SIG-M5 treated with dmso at 0.1 percent for 504 hours (cell line): ENCODE measurements around the gene FBXO27.
"Not testable (repeated sequence)": the region's sequence is repeated elsewhere in the genome, so short reads cannot be mapped to it uniquely, and the experiment has no call there.

ENCODE experiments used
- DNase-seq: peaks from one replicate; lab custom pipeline; 2025; ENCODE audit not compliant: unreplicated experiment; lab: John Stamatoyannopoulos, UW

Gene FBXO27

GRCh38 chr19:38989066-38989605, 43.2 kb downstream of the FBXO27 start:
- no peak for DNase-seq

DNA sequence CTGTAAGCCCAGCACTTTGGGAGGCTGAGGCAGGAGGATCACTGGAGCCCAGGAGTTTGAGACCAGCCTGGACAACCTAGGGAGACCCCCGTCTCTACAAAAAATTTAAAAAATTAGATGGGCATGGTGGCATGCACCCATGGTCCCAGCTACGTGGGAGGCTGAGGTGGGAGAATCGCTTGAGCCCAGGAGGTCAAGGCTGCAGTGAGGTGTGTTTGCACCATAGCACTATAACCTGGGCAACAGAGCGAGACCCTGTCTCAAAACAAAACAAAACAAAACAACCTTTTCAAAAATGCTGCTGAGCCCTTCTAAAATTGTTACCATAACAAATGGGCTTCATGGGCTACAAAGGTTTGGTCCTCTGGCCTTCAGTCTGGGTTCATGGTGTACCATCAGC, 43.7 kb downstream of the FBXO27 start:
- DNase-seq = not testable (repeated sequence)

DNA sequence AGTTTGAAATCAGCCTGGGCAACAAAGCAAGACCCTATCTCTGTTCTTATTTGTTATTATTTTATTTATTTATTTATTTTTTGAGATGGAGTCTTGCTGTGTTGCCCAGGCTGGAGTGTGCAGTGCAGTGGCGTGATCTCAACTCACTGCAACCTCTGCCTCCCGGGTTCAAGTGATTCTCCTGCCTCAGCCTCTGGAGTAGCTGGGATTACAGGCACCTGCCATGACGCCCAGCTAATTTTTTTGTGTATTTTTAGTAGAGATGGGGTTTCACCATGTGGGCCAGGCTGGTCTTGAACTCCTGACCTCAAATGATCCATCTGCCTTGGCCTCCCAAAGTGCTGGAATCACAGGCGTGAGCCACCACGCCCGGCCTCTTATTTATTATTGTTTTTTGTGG, 44.6 kb downstream of the FBXO27 start:
- not testable (repeated sequence) for DNase-seq

GRCh38 chr19:38985262-38985661, 47.1 kb downstream of the FBXO27 start:
- no peak for DNase-seq

DNA sequence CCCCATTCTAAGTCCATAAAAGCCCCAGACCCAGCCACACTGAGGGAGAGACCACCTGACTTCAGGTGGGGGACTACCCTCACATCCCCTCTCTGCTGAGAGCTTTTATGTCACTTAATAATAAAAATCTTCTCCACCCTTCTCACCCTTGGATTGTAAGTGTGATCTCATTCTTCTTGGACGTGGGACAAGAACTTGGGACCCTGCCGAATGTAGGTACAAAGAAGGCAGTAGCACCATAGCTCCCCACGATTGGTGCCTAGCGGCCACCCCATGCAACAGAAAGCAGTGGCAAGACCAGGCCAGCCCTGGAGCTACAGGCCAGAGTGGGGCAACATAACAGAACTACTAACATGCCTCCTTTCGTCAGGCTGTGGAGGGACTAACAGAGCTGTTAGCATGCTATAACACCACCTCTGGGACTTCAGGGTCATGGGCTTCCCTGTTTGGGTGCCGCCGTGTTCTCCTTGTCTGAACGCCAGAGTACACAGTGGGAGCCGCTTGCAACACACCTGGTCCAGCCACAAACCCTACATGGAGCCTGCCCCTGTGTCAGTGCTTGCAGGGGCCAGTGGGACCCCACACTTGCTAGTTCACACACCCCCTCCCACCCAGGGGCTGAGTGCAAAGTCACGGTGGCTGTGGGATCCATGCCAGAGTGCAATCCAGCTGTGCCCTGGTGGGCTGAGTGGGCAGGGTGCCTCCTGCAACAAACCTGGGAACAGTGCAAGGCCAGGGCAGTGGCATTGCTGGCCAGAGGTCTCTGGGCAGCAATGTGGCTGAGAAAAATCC, 51.6 kb downstream of the FBXO27 start:
- no peak for DNase-seq

DNA sequence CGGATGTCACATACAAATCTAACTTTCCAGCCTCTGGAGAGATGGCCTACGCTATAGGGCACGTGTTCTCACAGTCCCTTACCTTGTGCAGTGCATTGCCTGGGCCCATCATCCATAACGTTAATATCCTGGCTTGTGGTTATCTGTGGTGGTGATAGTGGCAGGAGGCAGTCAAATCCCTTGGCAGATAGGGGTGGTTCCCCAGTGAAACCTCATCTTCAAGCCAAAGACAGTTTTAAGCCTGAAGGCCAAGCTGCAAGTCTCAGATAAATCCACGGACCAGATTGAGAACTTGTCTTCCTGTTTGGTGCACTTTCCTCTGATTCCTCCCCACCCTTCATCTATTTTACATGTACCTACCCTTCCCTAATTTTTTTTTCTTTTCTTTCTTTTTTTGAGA, 52.5 kb downstream of the FBXO27 start:
- no peak for DNase-seq

DNA sequence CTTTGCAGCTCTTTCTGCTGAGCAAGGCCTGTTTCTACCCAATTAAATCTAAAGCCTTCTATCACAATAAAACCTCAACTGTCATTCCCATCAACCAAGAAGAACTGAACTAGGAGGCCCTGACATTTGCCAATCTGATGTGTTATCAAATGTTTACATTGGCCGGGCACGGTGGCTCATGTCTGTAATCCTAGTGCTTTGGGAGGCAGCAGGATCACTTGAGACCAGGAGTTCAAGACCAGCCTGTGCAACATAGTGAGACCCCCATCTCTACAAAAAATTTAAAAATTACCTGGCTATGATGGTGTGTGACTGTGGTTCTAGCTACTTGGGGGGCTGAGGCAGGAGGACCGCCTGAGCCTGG, 54.0 kb downstream of the FBXO27 start:
- no peak for DNase-seq

DNA sequence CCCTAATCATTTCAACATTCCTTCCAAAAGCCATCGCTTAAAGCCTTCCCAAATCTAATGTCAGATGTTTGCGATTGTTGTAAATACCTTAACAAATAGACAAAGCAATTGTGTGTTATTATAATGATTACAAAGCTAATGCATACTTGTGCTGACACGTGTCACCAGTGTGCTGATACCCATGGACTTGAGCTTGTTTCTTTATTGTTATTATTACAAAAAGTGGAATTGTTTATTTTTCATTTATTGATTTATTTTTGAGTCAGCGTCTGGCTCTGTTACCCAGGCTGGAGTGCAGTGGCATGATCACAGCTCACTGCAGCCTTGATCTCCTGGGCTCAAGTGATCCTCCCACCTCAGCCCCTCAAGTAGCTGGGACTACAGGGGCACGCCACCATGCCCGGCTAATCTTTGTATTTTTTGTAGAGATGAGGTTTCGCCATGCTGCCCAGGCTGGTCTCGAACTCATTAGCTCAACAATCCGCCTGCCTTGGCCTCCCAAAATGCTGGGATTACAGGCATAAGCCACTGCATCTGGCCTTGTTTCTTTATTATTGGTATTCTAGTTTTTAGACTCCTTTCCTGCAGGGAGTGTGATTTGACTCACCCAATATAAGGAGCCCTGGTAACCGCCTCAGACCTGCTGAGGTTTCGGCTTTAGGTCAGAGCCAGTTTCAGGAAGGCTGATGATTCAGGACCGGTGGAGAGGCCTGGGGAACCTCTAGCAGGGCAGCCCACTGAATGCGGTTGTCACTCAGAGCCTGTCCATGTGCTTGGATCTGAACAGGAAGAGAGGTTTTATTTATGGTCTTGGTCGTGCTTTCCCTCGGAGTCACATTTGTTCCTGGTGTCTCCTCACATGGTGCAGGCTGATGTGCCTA, 54.7 kb downstream of the FBXO27 start:
- no peak for DNase-seq

GRCh38 chr19:38975861-38976271, 56.5 kb downstream of the FBXO27 start:
- DNase-seq = no peak

DNA sequence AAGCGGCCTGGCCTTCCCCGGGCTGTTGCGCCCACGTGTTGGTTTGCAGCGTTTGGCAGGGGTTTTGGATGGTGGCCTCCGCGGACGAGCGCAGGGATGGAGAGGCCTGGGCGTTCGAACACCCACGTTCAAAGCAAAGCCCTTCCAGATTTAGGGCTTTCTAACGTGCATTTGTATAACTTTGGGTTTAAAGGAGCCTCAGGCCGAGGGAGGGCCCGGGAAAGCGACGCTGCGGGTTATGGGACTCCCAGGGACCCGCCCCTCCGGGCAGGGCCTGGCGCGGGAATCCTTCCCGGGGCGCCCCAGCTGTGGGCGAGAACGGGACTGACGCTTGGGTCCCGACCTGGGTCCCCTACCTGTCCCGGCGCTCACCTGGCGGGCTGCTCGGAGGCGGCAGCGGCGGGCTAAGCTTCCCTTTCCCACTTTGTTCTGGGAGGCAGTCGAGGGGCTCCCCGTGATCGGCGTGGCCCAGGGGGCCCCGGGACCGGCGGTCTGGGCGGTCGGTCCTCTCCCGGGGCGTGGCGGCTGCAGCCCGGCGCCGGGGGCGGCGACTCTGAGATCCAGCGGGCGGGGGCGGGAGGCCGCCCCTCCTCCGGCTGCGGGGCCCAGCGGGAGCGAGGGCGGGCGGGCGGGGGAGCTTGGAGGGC, 57.0 kb downstream of the FBXO27 start, which contains the start of gene FBXO17:
Gene FBXO17 (minus strand): TSS at position 529 of the 647 bp plus-strand sequence. CDS start 25,423 bp downstream, outside the sequence.
- DNase-seq = no peak

DNA sequence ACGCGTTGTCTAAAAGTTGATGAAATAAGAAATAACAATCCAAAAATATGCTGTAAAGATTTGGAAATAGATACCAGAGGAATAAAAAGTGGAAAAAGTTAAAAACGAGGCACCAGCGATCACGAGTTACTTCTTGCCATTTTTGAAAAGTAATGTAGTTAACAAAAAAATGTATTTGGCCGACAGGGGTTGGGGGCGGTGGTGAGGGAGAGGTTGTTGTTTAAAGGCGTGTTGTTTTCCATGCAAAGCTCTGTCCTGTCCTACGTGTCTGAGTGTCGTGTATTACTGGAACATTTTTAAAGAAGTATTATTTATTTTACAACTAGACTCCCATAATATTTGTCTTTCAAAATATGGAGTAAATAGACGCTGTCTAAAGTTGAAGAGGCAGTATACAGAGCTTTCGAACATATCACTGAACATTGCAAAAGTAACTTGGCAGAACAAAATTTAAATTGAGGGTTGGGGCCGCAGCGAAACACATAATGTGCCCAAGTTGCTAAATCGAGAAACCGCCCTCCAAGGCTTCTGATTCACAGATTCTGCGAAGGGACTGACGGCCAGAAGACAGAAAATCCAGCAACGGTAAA, 57.6 kb downstream of the FBXO27 start:
- DNase-seq = no peak
